ENCODE results near the gene NRSN2. TPM values are rescaled to one million over a fixed set of nuclear protein-coding genes. Genes with fewer than 3 reads are reported as not detected.
"Not testable (repeated sequence)": the region's sequence is repeated elsewhere in the genome, so short reads cannot be mapped to it uniquely, and the experiment has no call there.

The NRSN2 gene
- polyA plus RNA-seq, 1 experiment = 35.6 TPM

DNA sequence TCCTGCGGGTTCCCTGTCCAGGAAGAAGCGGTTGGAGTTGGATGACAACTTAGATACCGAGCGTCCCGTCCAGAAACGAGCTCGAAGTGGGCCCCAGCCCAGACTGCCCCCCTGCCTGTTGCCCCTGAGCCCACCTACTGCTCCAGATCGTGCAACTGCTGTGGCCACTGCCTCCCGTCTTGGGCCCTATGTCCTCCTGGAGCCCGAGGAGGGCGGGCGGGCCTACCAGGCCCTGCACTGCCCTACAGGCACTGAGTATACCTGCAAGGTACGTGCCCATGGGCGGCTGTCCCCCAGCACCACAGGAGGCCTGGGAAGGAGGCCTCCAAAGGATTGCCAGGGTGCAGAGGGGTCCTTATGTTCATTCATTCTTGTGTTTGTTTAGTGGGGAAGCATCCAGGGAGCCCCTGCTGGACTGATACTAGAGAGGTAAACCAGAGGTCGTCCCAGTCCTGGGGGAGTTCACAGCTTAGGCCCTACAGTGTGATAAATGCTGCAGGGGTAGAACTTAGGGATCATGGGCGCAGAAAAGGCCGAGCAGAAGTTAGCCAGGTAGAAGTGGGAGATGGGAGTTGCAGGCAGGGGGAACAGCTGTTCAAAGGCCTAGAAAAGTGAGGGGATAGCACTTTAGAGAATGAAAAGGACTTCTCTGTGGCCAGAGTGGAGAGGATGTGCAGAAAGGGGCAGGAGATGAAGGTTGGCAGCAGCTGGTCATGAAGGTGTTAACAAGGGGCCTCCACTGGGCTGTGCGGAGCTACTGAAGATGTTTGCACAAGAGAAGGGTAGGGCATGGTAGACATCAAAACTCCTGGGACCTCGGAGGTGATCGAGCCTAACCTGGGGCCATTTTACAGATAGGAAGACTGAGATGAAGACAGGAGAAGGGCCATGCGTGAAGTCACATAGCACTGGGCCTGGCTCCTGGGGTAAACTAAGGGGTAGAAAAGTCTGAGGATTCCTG is 41.4 kb downstream of the NRSN2 start:
- Histone ChIP-seq H3K27ac (ENCODE audit: low read depth, low read length) (no peak overlapping the region), H3K4me3 (ENCODE audit: low read depth, low read length) (no peak overlapping the region), H3K9me3 (ENCODE audit: control insufficient read depth, insufficient read depth, low read length) (no peaks in the 10 kb centered on the region), H3K27me3 (ENCODE audit: control insufficient read depth, insufficient read depth, low read length) (no peaks in the 10 kb centered on the region)
- no peak for DNase-seq (ENCODE audit: low read depth, low spot score)
- TF ChIP-seq, protein P1, sequence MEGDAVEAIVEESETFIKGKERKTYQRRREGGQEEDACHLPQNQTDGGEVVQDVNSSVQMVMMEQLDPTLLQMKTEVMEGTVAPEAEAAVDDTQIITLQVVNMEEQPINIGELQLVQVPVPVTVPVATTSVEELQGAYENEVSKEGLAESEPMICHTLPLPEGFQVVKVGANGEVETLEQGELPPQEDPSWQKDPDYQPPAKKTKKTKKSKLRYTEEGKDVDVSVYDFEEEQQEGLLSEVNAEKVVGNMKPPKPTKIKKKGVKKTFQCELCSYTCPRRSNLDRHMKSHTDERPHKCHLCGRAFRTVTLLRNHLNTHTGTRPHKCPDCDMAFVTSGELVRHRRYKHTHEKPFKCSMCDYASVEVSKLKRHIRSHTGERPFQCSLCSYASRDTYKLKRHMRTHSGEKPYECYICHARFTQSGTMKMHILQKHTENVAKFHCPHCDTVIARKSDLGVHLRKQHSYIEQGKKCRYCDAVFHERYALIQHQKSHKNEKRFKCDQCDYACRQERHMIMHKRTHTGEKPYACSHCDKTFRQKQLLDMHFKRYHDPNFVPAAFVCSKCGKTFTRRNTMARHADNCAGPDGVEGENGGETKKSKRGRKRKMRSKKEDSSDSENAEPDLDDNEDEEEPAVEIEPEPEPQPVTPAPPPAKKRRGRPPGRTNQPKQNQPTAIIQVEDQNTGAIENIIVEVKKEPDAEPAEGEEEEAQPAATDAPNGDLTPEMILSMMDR (IDR thresholded peaks at IDR 0.05; ENCODE audit: low read depth, low read length) = no peak
- ChIA-PET CTCF (interaction anchor here (1.4 kb wide), 1 partner anchor 34 kb away, joined by 4 read pairs; no protein-coding TSS in a partner anchor), POLR2A (no interaction called here)

DNA sequence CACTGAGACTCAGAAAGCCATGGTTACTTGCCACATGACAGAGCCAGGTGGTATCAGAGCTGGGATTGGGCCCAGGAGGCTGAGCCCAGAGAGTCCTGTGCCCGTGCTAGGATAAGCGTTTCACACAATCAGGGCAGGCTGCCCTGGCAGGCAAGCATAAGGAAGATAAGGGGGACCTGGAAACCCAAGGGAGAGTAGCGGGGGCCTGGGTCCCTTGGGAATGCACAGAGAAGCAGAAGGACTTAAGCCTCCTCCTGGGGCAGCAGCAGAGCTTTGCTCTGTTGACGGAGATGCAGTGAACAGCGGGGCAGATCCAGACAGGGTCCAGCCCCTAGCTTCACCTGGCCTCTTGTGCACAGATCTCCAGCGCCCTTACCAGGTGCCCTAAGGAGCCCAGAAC is 42.3 kb downstream of the NRSN2 start:
- Histone ChIP-seq H3K27ac (ENCODE audit: low read depth, low read length) (peak overlapping the region; percentile 11), H3K9me3 (ENCODE audit: control insufficient read depth, insufficient read depth, low read length) (no peaks in the 10 kb centered on the region), H3K27me3 (ENCODE audit: control insufficient read depth, insufficient read depth, low read length) (no peaks in the 10 kb centered on the region), H3K4me3 (ENCODE audit: low read depth, low read length) (no peak overlapping the region)
- POLR2A ChIA-PET = no interaction called here
- CTCF ChIA-PET = no interaction called here
- TF ChIP-seq, protein P1 (IDR thresholded peaks at IDR 0.05; ENCODE audit: low read depth, low read length) = no peak
- no peak for DNase-seq (ENCODE audit: low read depth, low spot score)

DNA sequence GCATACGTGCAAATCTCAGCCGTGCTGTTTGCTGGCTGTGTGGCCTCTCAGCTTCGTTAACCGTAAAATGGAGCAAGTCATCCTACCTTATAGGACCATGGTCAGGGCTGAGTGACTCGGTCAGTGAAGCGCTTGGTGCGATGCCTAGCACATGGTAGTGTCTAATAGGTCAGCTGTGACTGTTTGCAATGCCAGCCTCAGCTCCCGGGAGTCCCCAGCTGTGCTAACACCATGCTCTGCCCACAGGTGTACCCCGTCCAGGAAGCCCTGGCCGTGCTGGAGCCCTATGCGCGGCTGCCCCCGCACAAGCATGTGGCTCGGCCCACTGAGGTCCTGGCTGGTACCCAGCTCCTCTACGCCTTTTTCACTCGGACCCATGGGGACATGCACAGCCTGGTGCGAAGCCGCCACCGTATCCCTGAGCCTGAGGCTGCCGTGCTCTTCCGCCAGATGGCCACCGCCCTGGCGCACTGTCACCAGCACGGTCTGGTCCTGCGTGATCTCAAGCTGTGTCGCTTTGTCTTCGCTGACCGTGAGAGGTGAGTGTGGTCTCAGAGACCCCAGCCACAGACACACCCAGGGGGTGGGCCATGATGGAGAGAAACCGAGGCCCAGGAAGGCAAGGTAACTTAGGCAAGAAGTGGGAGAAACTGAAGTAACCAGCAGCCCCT is 44.3 kb downstream of the NRSN2 start:
- no peaks in the 10 kb centered on the region for H3K27me3 ChIP-seq (ENCODE audit: control insufficient read depth, insufficient read depth, low read length)
- TF ChIP-seq, protein P1 (IDR thresholded peaks at IDR 0.05; ENCODE audit: low read depth, low read length) = no peak
- ChIA-PET POLR2A (interaction anchor here (0.6 to 0.7 kb wide), 2 partner anchors 44 to 65 kb away, joined by 4 to 7 read pairs; no protein-coding TSS in a partner anchor), CTCF (interaction anchor here (0.6 kb wide), 1 partner anchor 36 kb away, joined by 3 read pairs; no protein-coding TSS in a partner anchor)
- no peak overlapping the region for H3K4me3 ChIP-seq (ENCODE audit: low read depth, low read length)
- no peak for DNase-seq (ENCODE audit: low read depth, low spot score)
- H3K9me3 ChIP-seq (ENCODE audit: control insufficient read depth, insufficient read depth, low read length) = no peaks in the 10 kb centered on the region
- H3K27ac ChIP-seq (ENCODE audit: low read depth, low read length) = no peak overlapping the region

DNA sequence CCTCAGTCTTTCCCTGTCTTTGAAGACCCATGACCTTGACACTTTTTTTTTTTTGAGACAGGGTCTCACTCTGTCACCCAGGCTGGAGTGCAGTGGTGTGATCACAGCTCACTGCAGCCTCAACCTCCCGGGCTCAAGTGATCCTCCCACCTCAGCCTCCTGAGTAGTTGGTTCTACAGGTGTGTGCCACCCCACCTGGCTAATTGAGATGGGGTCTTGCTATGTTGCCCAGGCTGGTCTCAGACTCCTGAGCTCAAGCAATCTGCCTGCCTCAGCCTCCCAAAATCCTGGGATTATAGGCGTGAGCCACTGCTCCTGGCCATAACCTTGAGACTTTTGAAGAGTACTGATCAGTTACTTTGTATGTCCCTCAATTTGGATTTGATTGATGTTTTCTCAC is 46.4 kb downstream of the NRSN2 start:
- H3K27me3 ChIP-seq (ENCODE audit: control insufficient read depth, insufficient read depth, low read length); H3K9me3 ChIP-seq (ENCODE audit: control insufficient read depth, insufficient read depth, low read length); CTCF ChIA-PET; H3K4me3 ChIP-seq (ENCODE audit: low read depth, low read length); H3K27ac ChIP-seq (ENCODE audit: low read depth, low read length); DNase-seq (ENCODE audit: low read depth, low spot score); POLR2A ChIA-PET: not testable (repeated sequence)

DNA sequence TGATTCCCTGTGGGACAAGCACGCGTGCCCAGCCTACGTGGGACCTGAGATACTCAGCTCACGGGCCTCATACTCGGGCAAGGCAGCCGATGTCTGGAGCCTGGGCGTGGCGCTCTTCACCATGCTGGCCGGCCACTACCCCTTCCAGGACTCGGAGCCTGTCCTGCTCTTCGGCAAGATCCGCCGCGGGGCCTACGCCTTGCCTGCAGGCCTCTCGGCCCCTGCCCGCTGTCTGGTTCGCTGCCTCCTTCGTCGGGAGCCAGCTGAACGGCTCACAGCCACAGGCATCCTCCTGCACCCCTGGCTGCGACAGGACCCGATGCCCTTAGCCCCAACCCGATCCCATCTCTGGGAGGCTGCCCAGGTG is 49.3 kb downstream of the NRSN2 start:
- no peak overlapping the region for H3K4me3 ChIP-seq (ENCODE audit: low read depth, low read length)
- ChIA-PET CTCF (no interaction called here), POLR2A (no interaction called here)
- no peak overlapping the region for H3K27ac ChIP-seq (ENCODE audit: low read depth, low read length)
- H3K9me3 ChIP-seq (ENCODE audit: control insufficient read depth, insufficient read depth, low read length) = no peaks in the 10 kb centered on the region; the same call in 1 of the 2 replicates
- no peak for DNase-seq (ENCODE audit: low read depth, low spot score)
- H3K27me3 ChIP-seq (ENCODE audit: control insufficient read depth, insufficient read depth, low read length) = no peaks in the 10 kb centered on the region
- TF ChIP-seq, protein P1 (IDR thresholded peaks at IDR 0.05; ENCODE audit: low read depth, low read length) = no peak

Measured in AG04450 (cell line).